Measurements from ENCODE around the gene KCNH3. TPM values are rescaled to one million over a fixed set of nuclear protein-coding genes. Genes with fewer than 3 reads are reported as not detected.
"Not testable (repeated sequence)": the region's sequence is repeated elsewhere in the genome, so short reads cannot be mapped to it uniquely, and the experiment has no call there.

The KCNH3 gene
- total RNA-seq, 1 experiment from 2014 or later, result 0.08 TPM

DNA sequence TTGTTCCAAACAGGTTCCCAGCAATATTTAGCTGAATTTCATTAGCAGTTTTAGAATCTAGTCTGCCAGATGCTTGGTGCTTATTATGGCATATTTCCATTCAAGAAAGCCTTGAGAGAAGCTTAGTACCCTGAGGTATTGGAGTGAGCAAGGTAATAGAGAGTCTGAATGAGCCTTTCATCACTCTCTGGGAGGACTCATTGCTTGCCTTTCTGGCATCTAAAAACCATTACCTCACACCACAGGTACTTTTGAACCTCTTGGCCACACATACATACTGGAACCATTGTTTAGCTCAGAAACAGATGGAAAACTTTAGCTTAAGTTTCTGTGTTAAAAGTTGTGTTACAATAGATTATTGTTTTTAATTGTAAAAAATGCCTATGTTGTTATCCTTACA lies 27.4 kb upstream of the KCNH3 start:
- Histone ChIP-seq H3K27ac (no peak overlapping the region), H3K4me3 (no peak overlapping the region), H3K36me3 (peaks cover 9% of the 10 kb centered on the region), H3K9me3 (replicated peaks) (no peaks in the 10 kb centered on the region), H3K27me3 (replicated peaks) (no peaks in the 10 kb centered on the region), H3K4me1 (replicated peaks) (peaks cover 53% of the 10 kb centered on the region)
- no peak for DNase-seq (ENCODE audit: low read depth in 1 of 2, low spot score in 2 of 2)

DNA sequence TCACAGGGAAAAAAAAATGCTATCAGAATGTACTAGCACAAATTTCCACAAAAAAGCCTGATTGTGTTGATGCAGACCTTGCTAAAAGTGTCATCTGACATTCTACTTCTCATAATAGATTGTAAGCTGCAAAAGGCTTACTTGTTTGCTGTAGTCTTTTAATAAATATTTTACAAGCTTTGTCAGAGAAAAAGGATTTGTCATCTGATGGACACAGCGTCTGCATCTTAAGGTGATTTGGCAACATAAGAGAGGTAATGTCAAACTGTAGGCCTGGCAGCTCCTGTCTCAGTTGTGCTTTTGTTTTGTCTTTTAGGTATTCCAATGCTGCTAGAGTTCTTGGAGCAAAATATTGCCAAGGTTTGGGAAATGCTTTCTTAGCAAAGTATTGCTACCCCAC lies 26.3 kb upstream of the KCNH3 start:
- no peak for DNase-seq (ENCODE audit: low read depth in 1 of 2, low spot score in 2 of 2)
- Histone ChIP-seq H3K4me1 (replicated peaks) (peaks cover 45% of the 10 kb centered on the region), H3K4me3 (no peak overlapping the region), H3K36me3 (peaks cover 8% of the 10 kb centered on the region), H3K9me3 (replicated peaks) (no peaks in the 10 kb centered on the region), H3K27me3 (replicated peaks) (no peaks in the 10 kb centered on the region), H3K27ac (no peak overlapping the region)

- Histone ChIP-seq H3K4me3 (no peak overlapping the region), H3K9me3 (replicated peaks) (no peaks in the 10 kb centered on the region), H3K4me1 (replicated peaks) (peaks cover 39% of the 10 kb centered on the region), H3K27ac (0 out of 2 replicates have a peak overlapping the region, but pooled peaks have one; percentile 3), H3K27me3 (replicated peaks) (no peaks in the 10 kb centered on the region), H3K36me3 (peaks cover 14% of the 10 kb centered on the region)
- DNase-seq (ENCODE audit: low read depth in 1 of 2, low spot score in 2 of 2), result peak; percentile 57 to 68
Observed at GRCh38 chr12:49515266-49515665, 23.6 kb upstream of the KCNH3 start.

DNA sequence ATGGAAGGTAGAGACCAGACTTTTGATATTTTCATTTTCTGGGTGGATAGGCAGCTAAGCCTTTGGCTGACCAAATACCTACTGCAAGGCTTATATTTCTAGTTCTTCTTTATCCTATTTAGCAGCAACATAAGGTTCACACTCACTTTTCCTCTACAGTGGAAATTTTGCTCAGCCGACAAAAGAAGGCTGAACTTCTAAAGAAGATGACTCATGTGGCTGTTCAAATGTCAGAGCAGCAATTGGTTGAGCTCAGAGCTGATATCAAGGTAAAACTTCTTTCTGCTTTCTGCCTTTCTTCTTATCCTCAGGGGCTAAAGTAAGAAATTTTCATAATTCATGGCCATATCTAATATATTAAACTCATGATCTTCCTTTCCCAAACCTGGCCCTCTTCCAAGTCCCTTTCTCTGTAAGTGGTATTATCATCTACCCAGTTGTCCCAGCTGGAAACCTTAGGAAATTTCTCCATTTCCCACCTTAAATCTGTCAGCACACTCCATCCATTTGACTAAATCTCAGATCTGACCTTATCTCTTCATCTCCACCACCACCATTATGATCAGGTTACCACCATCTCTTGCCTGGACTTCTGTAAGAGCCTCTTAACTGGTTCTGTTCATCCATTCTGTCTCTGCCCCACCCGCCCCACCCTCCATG lies 19.8 kb upstream of the KCNH3 start:
- no peak for DNase-seq (ENCODE audit: low read depth in 1 of 2, low spot score in 2 of 2)
- Histone ChIP-seq H3K9me3 (replicated peaks) (no peaks in the 10 kb centered on the region), H3K4me1 (replicated peaks) (peaks cover 21% of the 10 kb centered on the region), H3K27ac (no peak overlapping the region), H3K4me3 (no peak overlapping the region), H3K36me3 (peaks cover 18% of the 10 kb centered on the region), H3K27me3 (replicated peaks) (no peaks in the 10 kb centered on the region)

GRCh38 chr12:49519574-49519936 lies 19.3 kb upstream of the KCNH3 start:
- Histone ChIP-seq H3K4me3 (no peak overlapping the region), H3K27ac (no peak overlapping the region)
- DNase-seq (ENCODE audit: low read depth in 1 of 2, low spot score in 2 of 2), result no peak

DNA sequence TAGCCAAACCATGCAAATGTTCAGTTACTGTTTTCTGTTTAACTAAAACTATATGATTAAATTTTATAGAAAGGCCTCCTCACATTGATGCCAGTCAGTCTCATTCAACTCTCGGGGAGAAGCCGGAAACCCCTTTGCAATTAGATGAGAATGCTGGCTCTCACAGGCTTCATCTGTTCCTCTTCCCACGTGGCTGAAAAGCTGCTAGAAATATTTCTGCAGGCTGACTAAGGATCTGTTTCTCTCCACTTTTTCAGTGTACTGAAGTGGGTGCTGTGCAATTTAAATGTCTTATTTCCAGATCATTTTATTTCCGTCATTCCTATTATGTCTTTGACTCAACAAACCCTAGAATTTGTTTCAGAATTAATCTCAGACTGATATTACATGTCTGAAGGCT lies 17.4 kb upstream of the KCNH3 start:
- DNase-seq (ENCODE audit: low read depth in 1 of 2, low spot score in 2 of 2), result no peak
- Histone ChIP-seq H3K27me3 (replicated peaks) (no peaks in the 10 kb centered on the region), H3K27ac (no peak overlapping the region), H3K36me3 (peaks cover 38% of the 10 kb centered on the region), H3K4me1 (replicated peaks) (peaks cover 5% of the 10 kb centered on the region), H3K9me3 (replicated peaks) (no peaks in the 10 kb centered on the region), H3K4me3 (no peak overlapping the region)

More at GRCh38 chr12:49519574-49519936, 19.3 kb upstream of the KCNH3 start:
- H3K27me3 ChIP-seq (replicated peaks), result no peaks in the 10 kb centered on the region
- H3K9me3 ChIP-seq (replicated peaks), result no peaks in the 10 kb centered on the region
- H3K36me3 ChIP-seq, result peaks cover 19% of the 10 kb centered on the region
- H3K4me1 ChIP-seq (replicated peaks), result peaks cover 17% of the 10 kb centered on the region

GRCh38 chr12:49524660-49525324 lies 14.0 kb upstream of the KCNH3 start:
- no peak overlapping the region for H3K27ac ChIP-seq
- no peaks in the 10 kb centered on the region for H3K4me1 ChIP-seq (replicated peaks)
- peaks cover 52% of the 10 kb centered on the region for H3K36me3 ChIP-seq
- no peaks in the 10 kb centered on the region for H3K9me3 ChIP-seq (replicated peaks)
- no peaks in the 10 kb centered on the region for H3K27me3 ChIP-seq (replicated peaks)
- DNase-seq (ENCODE audit: low read depth in 1 of 2, low spot score in 2 of 2), result no peak
- H3K4me3 ChIP-seq, result no peak overlapping the region

- H3K4me3 ChIP-seq, result no peak overlapping the region
- no peak overlapping the region for H3K27ac ChIP-seq
- no peak for DNase-seq (ENCODE audit: low read depth in 1 of 2, low spot score in 2 of 2)
- no peaks in the 10 kb centered on the region for H3K4me1 ChIP-seq (replicated peaks)
- peaks cover 50% of the 10 kb centered on the region for H3K36me3 ChIP-seq
- no peaks in the 10 kb centered on the region for H3K27me3 ChIP-seq (replicated peaks)
- no peaks in the 10 kb centered on the region for H3K9me3 ChIP-seq (replicated peaks)
Observed at GRCh38 chr12:49525942-49526341, 12.9 kb upstream of the KCNH3 start.

GRCh38 chr12:49527361-49528130 lies 11.3 kb upstream of the KCNH3 start:
- H3K4me1 ChIP-seq (replicated peaks), result no peaks in the 10 kb centered on the region
- no peak for DNase-seq (ENCODE audit: low read depth in 1 of 2, low spot score in 2 of 2)
- H3K27me3 ChIP-seq (replicated peaks), result no peaks in the 10 kb centered on the region
- no peak overlapping the region for H3K27ac ChIP-seq
- H3K9me3 ChIP-seq (replicated peaks), result no peaks in the 10 kb centered on the region
- H3K4me3 ChIP-seq, result no peak overlapping the region
- H3K36me3 ChIP-seq, result peaks cover 47% of the 10 kb centered on the region

GRCh38 chr12:49529414-49529813 lies 9.4 kb upstream of the KCNH3 start:
- Histone ChIP-seq H3K4me1 (replicated peaks) (no peaks in the 10 kb centered on the region), H3K27me3 (replicated peaks) (no peaks in the 10 kb centered on the region), H3K9me3 (replicated peaks) (no peaks in the 10 kb centered on the region), H3K27ac (no peak overlapping the region), H3K4me3 (no peak overlapping the region), H3K36me3 (peaks cover 38% of the 10 kb centered on the region)
- DNase-seq (ENCODE audit: low read depth in 1 of 2, low spot score in 2 of 2), result no peak

DNA sequence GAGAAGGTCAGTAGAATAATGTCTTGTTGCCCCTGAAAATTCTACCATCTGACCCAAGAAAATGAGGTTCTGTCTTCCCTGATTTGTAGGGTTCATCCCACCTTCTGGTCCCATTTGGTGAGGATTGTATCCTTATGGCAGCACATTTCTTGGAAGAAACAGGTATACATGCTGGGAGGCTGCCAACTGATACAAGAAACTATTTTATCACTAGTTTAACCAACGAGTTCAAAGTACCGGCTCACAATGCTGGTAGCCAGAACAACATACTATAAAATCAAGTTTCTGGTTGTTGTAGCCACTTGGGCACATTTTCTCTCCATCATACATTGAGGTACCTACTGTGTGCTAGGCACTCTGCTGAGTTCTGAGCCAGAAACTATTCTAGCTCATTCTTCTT lies 7.1 kb upstream of the KCNH3 start:
- Histone ChIP-seq H3K4me3 (no peak overlapping the region), H3K4me1 (replicated peaks) (0 out of 2 replicates have a peak, but pooled peaks cover 3% of the 10 kb centered on the region), H3K27me3 (replicated peaks) (no peaks in the 10 kb centered on the region), H3K9me3 (replicated peaks) (no peaks in the 10 kb centered on the region), H3K36me3 (peaks cover 14% of the 10 kb centered on the region), H3K27ac (no peak overlapping the region)
- DNase-seq (ENCODE audit: low read depth in 1 of 2, low spot score in 2 of 2), result no peak

DNA sequence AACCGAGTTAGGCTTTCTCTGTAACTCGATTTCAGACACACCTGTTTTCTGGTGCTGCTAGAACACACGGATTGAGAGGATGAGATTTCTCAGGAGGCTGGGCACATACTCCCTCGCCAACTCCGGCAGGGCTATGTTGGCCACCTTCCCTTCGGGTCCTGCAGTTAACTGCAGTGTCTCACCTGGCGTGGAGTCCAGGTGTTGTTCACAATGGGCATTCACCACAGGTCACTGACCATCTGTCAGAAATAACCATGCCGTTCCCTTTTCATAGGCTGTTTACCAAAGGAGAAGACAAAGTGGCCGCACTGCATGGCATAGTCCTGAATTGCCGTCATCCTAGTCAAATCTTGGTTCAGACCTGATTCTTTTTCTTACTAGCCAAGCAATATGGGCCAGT lies 5.5 kb upstream of the KCNH3 start:
- H3K9me3 ChIP-seq (replicated peaks), result no peaks in the 10 kb centered on the region; the same call in 1 of the 2 replicates
- 0 out of 2 replicates have a peak, but pooled peaks cover 6% of the 10 kb centered on the region for H3K36me3 ChIP-seq
- peaks cover 11% of the 10 kb centered on the region for H3K27me3 ChIP-seq (replicated peaks)
- no peak overlapping the region for H3K27ac ChIP-seq
- H3K4me3 ChIP-seq, result no peak overlapping the region
- peaks cover 17% of the 10 kb centered on the region for H3K4me1 ChIP-seq (replicated peaks)
- DNase-seq (ENCODE audit: low read depth in 1 of 2, low spot score in 2 of 2), result no peak

GRCh38 chr12:49534122-49534521 lies 4.7 kb upstream of the KCNH3 start:
- H3K4me3 ChIP-seq; H3K36me3 ChIP-seq; H3K9me3 ChIP-seq (replicated peaks); H3K27ac ChIP-seq; DNase-seq (ENCODE audit: low read depth in 1 of 2, low spot score in 2 of 2): not testable (repeated sequence)
- Histone ChIP-seq H3K27me3 (replicated peaks) (peaks cover 18% of the 10 kb centered on the region), H3K4me1 (replicated peaks) (peaks cover 24% of the 10 kb centered on the region)

DNA sequence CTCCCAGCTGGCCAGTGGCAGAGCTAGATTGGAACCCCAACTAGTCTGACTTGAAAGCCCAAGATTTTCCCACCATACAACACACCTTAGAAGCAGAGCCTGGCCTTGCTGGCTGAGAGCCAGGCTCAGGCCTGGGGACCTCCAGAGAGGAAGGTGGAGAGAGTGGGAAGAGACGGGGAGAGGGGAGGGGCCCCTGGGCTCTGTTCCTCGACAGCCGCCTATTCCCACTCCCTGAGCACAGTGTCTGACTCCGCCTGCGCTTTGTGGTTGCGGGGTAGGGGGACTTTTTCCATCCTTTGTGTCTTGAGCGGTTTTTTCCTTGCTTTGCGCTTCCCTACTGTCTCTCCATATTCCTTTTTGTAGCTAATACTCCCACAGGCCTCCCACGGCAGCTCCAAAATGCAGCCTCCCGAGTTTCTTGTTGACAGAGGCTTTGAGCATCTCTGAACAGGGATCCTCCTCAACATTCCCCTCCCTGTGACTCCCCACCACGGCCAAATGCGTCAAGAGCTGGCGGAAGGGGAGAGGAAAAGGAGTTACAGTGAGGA lies 4.0 kb upstream of the KCNH3 start:
- H3K36me3 ChIP-seq, result no peaks in the 10 kb centered on the region
- H3K4me3 ChIP-seq, result no peak overlapping the region
- peaks cover 24% of the 10 kb centered on the region for H3K27me3 ChIP-seq (replicated peaks)
- H3K27ac ChIP-seq, result no peak overlapping the region
- peaks cover 29% of the 10 kb centered on the region for H3K4me1 ChIP-seq (replicated peaks)
- DNase-seq (ENCODE audit: low read depth in 1 of 2, low spot score in 2 of 2), result no peak
- no peaks in the 10 kb centered on the region; the same call in 1 of the 2 replicates for H3K9me3 ChIP-seq (replicated peaks)

All from SJSA1 (cell line).